Spleen (tissue), 11 donors: ENCODE data around the gene GSE1. TPM values are rescaled to one million over a fixed set of nuclear protein-coding genes. Genes with fewer than 3 reads are reported as not detected.

Experiments
- DNase-seq: peaks from one replicate; pipeline ENCODE4 v3.0.0-alpha.2; 2020
- H3K27ac ChIP-seq, 8 donors: fragments of 200-600 bp; sonication (generic) in 7 of 8; 1 replicate in 4 of 8; 2 replicates in 4 of 8; pipeline versions ENCODE4 v1.5.0 to v1.8.0; 2016 to 2021; ENCODE audit warnings: inconsistent platforms in 4 of 8, mild to moderate bottlenecking in 4 of 8, moderate library complexity in 1 of 8
- H3K27me3 ChIP-seq, 7 donors: fragments of 200-600 bp; sonication (generic) in 6 of 7; replicated peaks in 1 of 7; 1 replicate in 4 of 7; 2 replicates in 3 of 7; pipeline versions ENCODE4 v1.5.0 to v1.8.0; 2016 to 2021; ENCODE audit warnings: inconsistent platforms in 3 of 7, mild to moderate bottlenecking in 1 of 7
- H3K36me3 ChIP-seq, 6 donors: fragments of 200-600 bp; sonication (generic) in 5 of 6; 1 replicate in 4 of 6; 2 replicates in 2 of 6; pipeline versions ENCODE4 v1.5.0 to v1.8.0; 2016 to 2021; ENCODE audit warnings: inconsistent platforms in 2 of 6
- H3K4me1 ChIP-seq, 6 donors: fragments of 200-600 bp; sonication (generic) in 5 of 6; 1 replicate in 3 of 6; 2 replicates in 3 of 6; pipeline versions ENCODE4 v1.5.0 to v1.8.0; 2016 to 2021; ENCODE audit warnings: inconsistent platforms in 3 of 6
- H3K4me3 ChIP-seq, 8 donors: fragments of 200-600 bp; sonication (generic) in 7 of 8; 1 replicate in 4 of 8; 2 replicates in 4 of 8; pipeline versions ENCODE4 v1.5.0 to v1.8.0; 2016 to 2021; ENCODE audit warnings: inconsistent platforms in 4 of 8, mild to moderate bottlenecking in 4 of 8, moderate library complexity in 2 of 8
- H3K9me3 ChIP-seq, 8 donors: fragments of 200-600 bp; sonication (generic) in 7 of 8; 1 replicate in 4 of 8; 2 replicates in 4 of 8; pipeline versions ENCODE4 v1.5.0 to v1.8.0; 2016 to 2021; ENCODE audit warnings: inconsistent platforms in 4 of 8
- CTCF ChIP-seq, 11 experiments: fragments of 200-600 bp in 7 of 11; fragments of 450-650 bp in 4 of 11; sonication (generic) in 4 of 11; IDR thresholded peaks in 8 of 11; conservative IDR thresholded peaks in 3 of 11; 1 replicate in 7 of 11; 2 replicates in 4 of 11; pipeline versions ENCODE4 v1.4.0 to v1.8.0; 2016 to 2021; ENCODE audit warnings: antibody characterized with exemption in 11 of 11, inconsistent platforms in 4 of 11, mild to moderate bottlenecking in 1 of 11
- POLR2A ChIP-seq, 3 donors: fragments of 450-650 bp; IDR thresholded peaks; one replicate each; pipeline ENCODE4 v1.5.1; 2017; ENCODE audit warnings: antibody characterized with exemption in 3 of 3, mild to moderate bottlenecking in 1 of 3
- POLR2AphosphoS5 ChIP-seq, 3 donors: sonication (generic); formaldehyde crosslinking; IDR thresholded peaks; one replicate each; pipeline ENCODE4 v1.5.1; 2017; ENCODE audit warnings: antibody characterized with exemption in 3 of 3
- WGBS, 5 donors: extraction: QIAGEN DNeasy Blood & Tissue Kit in 3 of 5; methylation state at CpG; one replicate each; pipeline versions ENCODE4 v1.1.5 to v1.1.7; 2013 to 2018; 5-methylcytosine and 5-hydroxymethylcytosine counted together
- intact Hi-C: fragments of 100-400 bp; cut with DNase I; formaldehyde crosslinking; loops from one replicate; pipeline ENCODE4 v1.15.0; 2023; ENCODE audit warnings: low total_unique reads
- polyA plus RNA-seq, 3 donors: library from polyadenylated mRNA; stranded (reverse); fragments of 200-250 nt; gene quantifications; one replicate each; pipeline ENCODE4 v1.2.1, GENCODE V29; 2013
- total RNA-seq, 7 donors: library from RNA; depleted of rRNA in 3 of 7; stranded (reverse); fragments of >200 nt in 3 of 7; fragmentation: NEBNext Ultra II Directional in 4 of 7; extraction: Animal tissue kit (Norgen Biotek cat#: 25700) in 4 of 7; gene quantifications; one replicate each; pipeline versions ENCODE4 v1.1.0 to v1.2.1, GENCODE V29; 2016 to 2021
- donor health status: healthy with polysubstance abuse.
- donor health status: DM: no; HTN: no; CAD: no; lungs with moderate emphysema.
- donor health status: DM: no; HTN: no; CAD: no.
- donor health status: Bipolar disorder and iron deficiency.
- donor health status: healthy.
- donor health status: DM: no; HTN: no; CAD: no.
- donor health status: DM: yes; HTN: yes; CAD: no.

The GSE1 gene
- total and polyA plus RNA-seq, 10 donors: 7.4 to 121 (median 86.3) TPM

- Histone ChIP-seq H3K9me3 (peaks cover 0 to 17% (median 13%) of the 10 kb centered on the region in 8 donors), H3K27me3 (no peaks in the 10 kb centered on the region), H3K4me1 (peaks cover 0 to 80% (median 17%) of the 10 kb centered on the region in 6 donors), H3K27ac (no peak overlapping the region), H3K36me3 (peaks cover 0 to 83% (median 18%) of the 10 kb centered on the region in 6 donors), H3K4me3 (no peak overlapping the region)
- TF ChIP-seq CTCF (IDR thresholded peaks at IDR 0.05 in 8 of 11, conservative IDR thresholded peaks at IDR 0.05 in 3 of 11) (no peak), POLR2A (IDR thresholded peaks at IDR 0.05) (no peak), POLR2AphosphoS5 (IDR thresholded peaks at IDR 0.05) (no peak)
- no peak for DNase-seq
- 88 to 94% (median 92%) methylated on average over 21 to 35 of the region's 35 CpGs for WGBS, 5 donors
- intact Hi-C loops: no loop called here
These were observed 19.8 kb downstream of the GSE1 start for GRCh38 chr16:85632709-85633437.

GRCh38 chr16:85633438-85633743, 20.3 kb downstream of the GSE1 start:
- intact Hi-C loops: no loop called here
- Histone ChIP-seq H3K27me3 (no peaks in the 10 kb centered on the region), H3K4me3 (no peak overlapping the region), H3K36me3 (peaks cover 0 to 85% (median 18%) of the 10 kb centered on the region in 6 donors), H3K9me3 (peaks cover 0 to 17% (median 13%) of the 10 kb centered on the region in 8 donors), H3K4me1 (peaks cover 0 to 80% (median 17%) of the 10 kb centered on the region in 6 donors), H3K27ac (no peak overlapping the region)
- WGBS, 5 donors: 92 to 98% (median 95%) methylated on average over 14 to 15 of the region's 15 CpGs
- TF ChIP-seq CTCF (IDR thresholded peaks at IDR 0.05 in 8 of 11, conservative IDR thresholded peaks at IDR 0.05 in 3 of 11): no peak
- no peak for DNase-seq

- intact Hi-C loops: no loop called here
- DNase-seq: no peak
- Histone ChIP-seq H3K27ac (no peak overlapping the region), H3K4me1 (peaks cover 0 to 85% (median 18%) of the 10 kb centered on the region in 6 donors), H3K9me3 (peaks cover 0 to 15% (median 13%) of the 10 kb centered on the region in 8 donors), H3K27me3 (no peaks in the 10 kb centered on the region), H3K4me3 (no peak overlapping the region), H3K36me3 (peaks cover 0 to 84% (median 18%) of the 10 kb centered on the region in 6 donors)
- 93 to 95% (median 94%) methylated on average over 26 to 35 of the region's 35 CpGs for WGBS, 5 donors
- TF ChIP-seq POLR2A (IDR thresholded peaks at IDR 0.05): no peak
- peak in 1 of 3 donors; percentile 17 for TF ChIP-seq POLR2AphosphoS5 (IDR thresholded peaks at IDR 0.05)
These were observed 20.8 kb downstream of the GSE1 start for GRCh38 chr16:85633888-85634287.

- DNase-seq: no peak
- WGBS, 5 donors: 81 to 89% (median 87%) methylated on average over 17 to 24 of the region's 24 CpGs
- peaks cover 0 to 84% (median 11%) of the 10 kb centered on the region in 6 donors for H3K36me3 ChIP-seq
These were observed 21.8 kb downstream of the GSE1 start for GRCh38 chr16:85634747-85635544.

More at GRCh38 chr16:85634747-85635544, 21.8 kb downstream of the GSE1 start:
- Histone ChIP-seq H3K4me3 (no peak overlapping the region), H3K9me3 (peaks cover 0 to 4% (median 3%) of the 10 kb centered on the region in 8 donors), H3K27ac (no peak overlapping the region), H3K27me3 (no peaks in the 10 kb centered on the region), H3K4me1 (peaks cover 0 to 96% (median 21%) of the 10 kb centered on the region in 6 donors)
- TF ChIP-seq CTCF (IDR thresholded peaks at IDR 0.05 in 8 of 11, conservative IDR thresholded peaks at IDR 0.05 in 3 of 11) (no peak), POLR2AphosphoS5 (IDR thresholded peaks at IDR 0.05) (no peak), POLR2A (IDR thresholded peaks at IDR 0.05) (no peak)
- intact Hi-C loops: no loop called here
